ENCODE data around the gene RIC8A. TPM values are rescaled to one million over a fixed set of nuclear protein-coding genes. Genes with fewer than 3 reads are reported as not detected.
"Not testable (repeated sequence)": the region's sequence is repeated elsewhere in the genome, so short reads cannot be mapped to it uniquely, and the experiment has no call there.

Gene RIC8A
- 100 to 1,000 TPM in 1 of 4 donors, 10 to 100 TPM in 3; 60.6 to 104 (median 77.6) TPM for total RNA-seq

DNA sequence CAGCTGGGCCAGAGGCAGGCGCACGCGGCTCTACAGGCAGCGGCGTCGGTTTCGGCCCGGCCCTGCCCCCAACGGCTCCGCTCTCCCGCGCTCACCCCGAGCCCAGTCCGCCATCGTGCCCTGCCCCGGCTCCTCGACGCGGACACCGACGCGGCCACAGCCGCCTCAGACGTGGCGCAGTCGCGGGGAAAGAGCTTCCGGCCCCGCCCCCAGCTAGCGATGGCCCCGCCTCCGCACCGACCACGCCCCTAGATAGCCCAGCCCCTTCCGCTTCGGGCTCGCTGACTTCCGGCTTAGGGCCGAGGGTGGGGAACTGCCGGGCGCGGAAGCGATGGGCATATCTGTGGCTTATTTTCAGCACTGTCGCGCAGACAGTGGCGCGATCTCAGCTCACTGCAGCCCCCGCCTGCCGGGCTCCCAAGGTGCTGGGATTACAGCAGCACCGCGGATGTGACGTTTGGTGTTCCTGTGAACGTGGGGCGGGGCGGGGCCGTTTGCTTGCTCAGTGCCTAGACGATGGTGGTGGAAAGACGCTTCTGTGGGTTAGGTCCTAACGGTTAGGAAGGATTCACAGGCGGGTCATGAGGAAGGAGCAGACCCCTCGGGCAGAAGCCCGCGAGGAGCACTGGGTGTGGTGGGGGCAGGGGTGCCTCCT, at the start of gene RIC8A, which contains the start of gene BET1L:
TSS of gene RIC8A (plus strand) at position 501 of the 655 bp plus-strand sequence. CDS start 1,147 bp downstream, outside the sequence.
TSS of gene BET1L (minus strand) at position 192 of the 655 bp plus-strand sequence. CDS start at position 114, 78 bp downstream.
- ATAC-seq (ENCODE audit: low FRiP score) (peak; percentile 91), DNase-seq (ENCODE audit: low spot score) (peak; percentile 81)
- TF ChIP-seq CTCF (IDR thresholded peaks at IDR 0.05) = no peak

DNA sequence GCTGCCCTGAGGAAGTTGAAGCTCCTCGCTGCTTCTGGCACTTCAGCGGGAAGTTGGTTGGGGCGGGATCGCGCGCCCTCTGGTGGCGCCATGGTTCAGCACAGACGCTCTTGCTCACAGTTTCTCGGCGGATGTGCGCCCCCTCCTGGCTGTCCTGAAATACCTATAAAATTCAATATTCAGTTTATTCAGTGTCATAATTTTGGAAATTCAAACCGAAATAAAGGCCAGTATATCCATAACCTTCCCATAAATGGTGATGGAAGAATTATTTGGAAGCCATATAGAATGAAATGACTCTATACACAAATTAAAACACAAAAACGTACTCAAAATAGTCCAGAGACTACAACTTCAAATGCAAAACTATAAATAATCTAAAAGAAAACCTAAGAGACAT, 27.3 kb upstream of the RIC8A start:
- DNase-seq (ENCODE audit: low spot score); ATAC-seq (ENCODE audit: low FRiP score): not testable (repeated sequence)

- not testable (repeated sequence) for DNase-seq (ENCODE audit: low spot score)
- peak; percentile 34 for ATAC-seq (ENCODE audit: low FRiP score)
These were observed 18.2 kb upstream of the RIC8A start for GRCh38 chr11:189200-189783.

GRCh38 chr11:189843-190311, 17.6 kb upstream of the RIC8A start:
- ATAC-seq (ENCODE audit: low FRiP score) = peak; percentile 62
- peak; percentile 18 for DNase-seq (ENCODE audit: low spot score)

GRCh38 chr11:190546-190945, 17.0 kb upstream of the RIC8A start:
- ATAC-seq (ENCODE audit: low FRiP score) = not testable (repeated sequence)

DNA sequence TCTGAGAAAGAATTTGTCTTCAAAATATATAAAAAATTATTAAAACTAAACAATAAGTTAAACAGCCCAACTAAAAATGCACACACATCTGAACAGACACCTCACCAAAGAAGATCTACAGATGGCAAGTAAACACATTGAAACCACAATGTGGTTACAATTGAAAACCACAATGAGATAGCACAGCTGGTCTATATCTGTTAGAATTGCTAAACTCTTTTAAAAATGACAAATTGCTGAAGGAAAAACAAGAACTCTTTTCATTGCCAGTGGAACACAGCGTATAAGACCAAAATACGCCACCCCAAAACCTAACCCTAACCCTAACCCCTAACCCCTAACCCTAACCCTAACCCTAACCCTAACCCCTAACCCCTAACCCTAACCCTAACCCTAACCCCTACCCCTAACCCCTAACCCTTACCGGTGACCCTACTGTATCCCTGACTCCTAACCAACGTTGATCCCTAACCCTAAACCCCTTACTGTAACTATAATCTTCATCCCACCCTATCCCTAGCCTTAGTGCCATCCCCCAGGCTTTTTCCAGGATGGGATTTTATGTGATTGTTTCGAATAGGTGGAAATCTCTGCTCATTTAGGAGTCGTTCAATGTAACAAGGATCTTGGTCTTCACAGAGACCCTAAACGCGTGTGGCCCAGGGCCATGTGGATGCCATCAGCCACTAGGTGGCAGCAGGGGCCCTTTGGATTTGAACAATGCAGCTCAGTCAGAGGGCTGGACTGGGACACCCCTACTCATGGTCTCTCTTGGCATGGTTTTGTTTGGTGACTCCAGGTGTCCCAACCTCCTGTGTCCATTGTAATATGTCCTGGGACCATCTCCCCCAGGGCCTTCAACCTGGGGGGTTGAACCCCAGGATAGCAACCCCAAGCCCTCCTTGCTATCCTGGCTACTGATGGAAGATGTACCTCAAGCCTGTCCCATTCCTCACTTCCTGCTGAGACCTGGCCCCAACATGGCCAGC, 15.7 kb upstream of the RIC8A start:
- not testable (repeated sequence) for DNase-seq (ENCODE audit: low spot score)
- ATAC-seq (ENCODE audit: low FRiP score) = peak; percentile 67

More at GRCh38 chr11:190546-190945, 17.0 kb upstream of the RIC8A start:
- DNase-seq (ENCODE audit: low spot score) = not testable (repeated sequence)

GRCh38 chr11:192674-193128, 14.8 kb upstream of the RIC8A start, which contains the start of gene SCGB1C1:
TSS of gene SCGB1C1 (plus strand) at chr11:193078. CDS start at chr11:193100, 22 bp downstream.
- not testable (repeated sequence) for ATAC-seq (ENCODE audit: low FRiP score); DNase-seq (ENCODE audit: low spot score)

GRCh38 chr11:193481-193880, 14.0 kb upstream of the RIC8A start:
- DNase-seq (ENCODE audit: low spot score) = not testable (repeated sequence)
- ATAC-seq (ENCODE audit: low FRiP score) = peak; percentile 15

GRCh38 chr11:196786-197731, 10.4 kb upstream of the RIC8A start:
- TF ChIP-seq CTCF (IDR thresholded peaks at IDR 0.05) = no peak
- DNase-seq (ENCODE audit: low spot score) = no peak
- no peak for ATAC-seq (ENCODE audit: low FRiP score)

DNA sequence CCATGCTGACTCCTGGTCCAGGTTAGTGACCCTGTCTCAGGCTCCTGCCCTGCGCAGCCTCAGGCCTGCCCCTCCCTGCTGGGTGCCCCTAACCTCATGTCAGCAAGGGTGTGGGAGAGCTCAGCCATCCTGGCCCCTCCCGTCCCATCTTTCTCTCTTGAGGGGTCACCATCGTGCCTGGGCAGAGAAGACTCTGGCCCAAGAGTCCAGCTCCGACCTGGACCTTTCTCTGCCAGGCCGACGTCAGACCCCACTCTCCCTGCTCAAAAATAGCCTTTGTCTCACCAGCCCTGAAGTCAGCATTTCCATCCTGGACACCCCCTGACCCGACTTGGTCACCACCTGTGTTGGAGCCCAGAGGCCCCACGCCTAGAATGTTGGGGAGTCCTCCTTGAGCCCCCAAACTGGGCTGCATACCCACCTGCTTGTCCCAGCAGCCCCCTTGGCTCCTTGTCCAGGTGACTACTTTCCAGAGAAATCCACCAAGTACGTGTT, 9.7 kb upstream of the RIC8A start:
- ATAC-seq (ENCODE audit: low FRiP score) (no peak), DNase-seq (ENCODE audit: low spot score) (no peak)
- no peak for TF ChIP-seq CTCF (IDR thresholded peaks at IDR 0.05)
